Measurements from ENCODE around the gene PPP1R12B.

DNA sequence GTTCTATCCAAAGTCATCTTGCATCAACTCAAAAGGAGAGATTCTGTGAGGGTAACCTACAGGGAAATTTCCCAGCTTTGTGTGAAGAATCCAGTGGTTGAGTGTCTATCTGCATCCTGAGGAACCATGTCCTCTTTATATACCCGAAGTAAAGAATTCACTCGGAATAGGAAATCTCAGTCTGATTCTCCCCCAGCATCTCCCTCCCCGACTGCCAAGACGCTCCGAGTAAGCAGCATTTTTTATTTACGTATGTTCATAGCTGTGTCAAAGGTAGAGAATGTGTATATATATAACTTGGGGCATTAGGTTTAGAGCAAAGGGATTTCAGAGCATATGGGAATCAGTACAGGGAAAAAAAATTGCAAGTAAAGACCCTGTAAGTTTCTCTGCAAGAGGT lies 191.5 kb downstream of the PPP1R12B start:
- TF ChIP-seq CTCF (conservative IDR thresholded peaks at IDR 0.05 in 1 of 2, IDR thresholded peaks at IDR 0.05 in 1 of 2; ENCODE audit: low read depth in 1 of 2, low read length in 2 of 2), result no peak
- TF ChIP-seq EZH2 (IDR thresholded peaks at IDR 0.05; ENCODE audit: low read length, missing control alignments), result no peak
